Ovary (tissue), 3 donors: ENCODE results near the gene DNAH11.

Experiments used
- EP300 ChIP-seq: sonication (generic); formaldehyde crosslinking; IDR thresholded peaks from one replicate; pipeline ENCODE4 v1.6.1; 2017; ENCODE audit warnings: antibody characterized with exemption
- POLR2A ChIP-seq: fragments of 450-650 bp; IDR thresholded peaks from one replicate; pipeline ENCODE4 v1.6.1; 2017; ENCODE audit warnings: antibody characterized with exemption, mild to moderate bottlenecking, moderate library complexity
- TF ChIP-seq, protein P1 (sequence below), 3 donors: fragments of 450-650 bp in 2 of 3; fragments of 200-600 bp in 1 of 3; IDR thresholded peaks; one replicate each; pipeline versions ENCODE4 v1.5.1 to v1.8.0; 2016 to 2022; ENCODE audit warnings: antibody characterized with exemption in 3 of 3, mild to moderate bottlenecking in 1 of 3
- donor health status: DM: no; HTN: no; CAD: no.

DNA sequence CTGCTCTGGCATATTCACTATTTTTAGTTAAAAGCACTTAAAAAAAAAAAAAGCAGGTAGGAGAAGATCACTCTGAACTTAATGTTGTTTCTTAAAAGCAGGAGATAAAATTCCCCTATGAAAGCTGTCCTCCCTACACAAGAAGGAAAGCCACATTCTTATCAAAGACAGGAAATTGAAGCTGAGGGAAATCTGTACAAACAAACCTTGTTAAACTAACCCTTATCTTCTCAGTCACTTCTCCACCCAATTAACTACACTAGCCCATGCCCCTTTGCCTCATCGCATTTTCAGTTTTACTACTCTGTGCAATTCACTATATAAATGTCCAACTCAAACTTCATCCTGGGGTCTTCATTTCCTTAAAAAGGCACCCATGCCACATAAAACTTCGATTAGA is 405.5 kb downstream of the DNAH11 start:
- TF ChIP-seq, protein P1, sequence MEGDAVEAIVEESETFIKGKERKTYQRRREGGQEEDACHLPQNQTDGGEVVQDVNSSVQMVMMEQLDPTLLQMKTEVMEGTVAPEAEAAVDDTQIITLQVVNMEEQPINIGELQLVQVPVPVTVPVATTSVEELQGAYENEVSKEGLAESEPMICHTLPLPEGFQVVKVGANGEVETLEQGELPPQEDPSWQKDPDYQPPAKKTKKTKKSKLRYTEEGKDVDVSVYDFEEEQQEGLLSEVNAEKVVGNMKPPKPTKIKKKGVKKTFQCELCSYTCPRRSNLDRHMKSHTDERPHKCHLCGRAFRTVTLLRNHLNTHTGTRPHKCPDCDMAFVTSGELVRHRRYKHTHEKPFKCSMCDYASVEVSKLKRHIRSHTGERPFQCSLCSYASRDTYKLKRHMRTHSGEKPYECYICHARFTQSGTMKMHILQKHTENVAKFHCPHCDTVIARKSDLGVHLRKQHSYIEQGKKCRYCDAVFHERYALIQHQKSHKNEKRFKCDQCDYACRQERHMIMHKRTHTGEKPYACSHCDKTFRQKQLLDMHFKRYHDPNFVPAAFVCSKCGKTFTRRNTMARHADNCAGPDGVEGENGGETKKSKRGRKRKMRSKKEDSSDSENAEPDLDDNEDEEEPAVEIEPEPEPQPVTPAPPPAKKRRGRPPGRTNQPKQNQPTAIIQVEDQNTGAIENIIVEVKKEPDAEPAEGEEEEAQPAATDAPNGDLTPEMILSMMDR (IDR thresholded peaks at IDR 0.05), result no peak
- TF ChIP-seq EP300, result no peak
- no peak for TF ChIP-seq POLR2A
